ENCODE results near the gene MRPS18A. TPM values are rescaled to one million over a fixed set of nuclear protein-coding genes. Genes with fewer than 3 reads are reported as not detected.

Gene MRPS18A
- total and polyA plus RNA-seq, 2 experiments from 2014 or later = 58.6 to 62.7 TPM

DNA sequence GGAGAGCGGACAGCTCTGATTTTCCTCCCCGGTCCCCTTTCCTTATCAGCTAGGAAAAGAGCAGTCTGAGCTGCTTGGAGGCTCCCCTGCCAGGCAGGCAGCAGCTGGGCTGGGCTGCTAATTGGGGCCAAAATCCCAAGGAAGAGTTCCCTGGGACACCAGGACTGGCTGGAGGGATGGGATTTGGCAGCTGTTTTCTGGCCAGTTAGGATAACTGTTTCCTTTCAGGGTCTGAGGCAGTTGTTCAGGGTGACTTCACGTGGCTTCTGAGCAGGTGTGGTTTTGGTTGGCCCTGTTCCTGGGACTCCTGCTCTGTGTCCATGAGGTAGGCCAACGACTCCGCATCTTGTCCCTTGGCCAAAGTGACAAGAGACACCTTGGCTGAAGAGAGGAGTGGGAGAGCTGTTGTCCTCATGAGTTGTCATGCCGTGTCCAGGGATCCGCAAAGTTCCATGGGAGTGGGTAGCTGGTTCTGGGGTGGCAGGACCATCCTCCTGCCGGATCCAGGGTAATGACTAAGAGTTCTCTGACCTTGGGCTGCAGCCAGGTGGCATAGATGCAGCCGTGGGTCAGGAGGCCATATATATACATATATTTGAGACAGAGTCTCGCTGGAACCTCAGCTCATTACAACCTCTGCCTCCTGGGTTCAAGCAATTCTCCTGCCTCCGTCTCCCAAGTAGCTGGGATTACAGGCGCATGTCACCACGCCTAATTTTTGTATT is 21.2 kb downstream of the MRPS18A start:
- peaks cover 11% of the 10 kb centered on the region for H3K36me3 Mint-ChIP-seq (ENCODE audit: low read depth)

More for the DNA sequence above, 21.2 kb downstream of the MRPS18A start:
- TF ChIP-seq, protein P1, sequence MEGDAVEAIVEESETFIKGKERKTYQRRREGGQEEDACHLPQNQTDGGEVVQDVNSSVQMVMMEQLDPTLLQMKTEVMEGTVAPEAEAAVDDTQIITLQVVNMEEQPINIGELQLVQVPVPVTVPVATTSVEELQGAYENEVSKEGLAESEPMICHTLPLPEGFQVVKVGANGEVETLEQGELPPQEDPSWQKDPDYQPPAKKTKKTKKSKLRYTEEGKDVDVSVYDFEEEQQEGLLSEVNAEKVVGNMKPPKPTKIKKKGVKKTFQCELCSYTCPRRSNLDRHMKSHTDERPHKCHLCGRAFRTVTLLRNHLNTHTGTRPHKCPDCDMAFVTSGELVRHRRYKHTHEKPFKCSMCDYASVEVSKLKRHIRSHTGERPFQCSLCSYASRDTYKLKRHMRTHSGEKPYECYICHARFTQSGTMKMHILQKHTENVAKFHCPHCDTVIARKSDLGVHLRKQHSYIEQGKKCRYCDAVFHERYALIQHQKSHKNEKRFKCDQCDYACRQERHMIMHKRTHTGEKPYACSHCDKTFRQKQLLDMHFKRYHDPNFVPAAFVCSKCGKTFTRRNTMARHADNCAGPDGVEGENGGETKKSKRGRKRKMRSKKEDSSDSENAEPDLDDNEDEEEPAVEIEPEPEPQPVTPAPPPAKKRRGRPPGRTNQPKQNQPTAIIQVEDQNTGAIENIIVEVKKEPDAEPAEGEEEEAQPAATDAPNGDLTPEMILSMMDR (conservative IDR thresholded peaks at IDR 0.05; ENCODE audit: low read depth in 2 of 2) = no peak
- TF ChIP-seq ZNF331 (CRISPR knock-in tag; IDR thresholded peaks at IDR 0.05; ENCODE audit: low read depth) (no peak), ZNF114 (CRISPR knock-in tag; IDR thresholded peaks at IDR 0.05) (no peak)
- TF ChIP-seq, protein P2, sequence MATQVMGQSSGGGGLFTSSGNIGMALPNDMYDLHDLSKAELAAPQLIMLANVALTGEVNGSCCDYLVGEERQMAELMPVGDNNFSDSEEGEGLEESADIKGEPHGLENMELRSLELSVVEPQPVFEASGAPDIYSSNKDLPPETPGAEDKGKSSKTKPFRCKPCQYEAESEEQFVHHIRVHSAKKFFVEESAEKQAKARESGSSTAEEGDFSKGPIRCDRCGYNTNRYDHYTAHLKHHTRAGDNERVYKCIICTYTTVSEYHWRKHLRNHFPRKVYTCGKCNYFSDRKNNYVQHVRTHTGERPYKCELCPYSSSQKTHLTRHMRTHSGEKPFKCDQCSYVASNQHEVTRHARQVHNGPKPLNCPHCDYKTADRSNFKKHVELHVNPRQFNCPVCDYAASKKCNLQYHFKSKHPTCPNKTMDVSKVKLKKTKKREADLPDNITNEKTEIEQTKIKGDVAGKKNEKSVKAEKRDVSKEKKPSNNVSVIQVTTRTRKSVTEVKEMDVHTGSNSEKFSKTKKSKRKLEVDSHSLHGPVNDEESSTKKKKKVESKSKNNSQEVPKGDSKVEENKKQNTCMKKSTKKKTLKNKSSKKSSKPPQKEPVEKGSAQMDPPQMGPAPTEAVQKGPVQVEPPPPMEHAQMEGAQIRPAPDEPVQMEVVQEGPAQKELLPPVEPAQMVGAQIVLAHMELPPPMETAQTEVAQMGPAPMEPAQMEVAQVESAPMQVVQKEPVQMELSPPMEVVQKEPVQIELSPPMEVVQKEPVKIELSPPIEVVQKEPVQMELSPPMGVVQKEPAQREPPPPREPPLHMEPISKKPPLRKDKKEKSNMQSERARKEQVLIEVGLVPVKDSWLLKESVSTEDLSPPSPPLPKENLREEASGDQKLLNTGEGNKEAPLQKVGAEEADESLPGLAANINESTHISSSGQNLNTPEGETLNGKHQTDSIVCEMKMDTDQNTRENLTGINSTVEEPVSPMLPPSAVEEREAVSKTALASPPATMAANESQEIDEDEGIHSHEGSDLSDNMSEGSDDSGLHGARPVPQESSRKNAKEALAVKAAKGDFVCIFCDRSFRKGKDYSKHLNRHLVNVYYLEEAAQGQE (IDR thresholded peaks at IDR 0.05; ENCODE audit: unreplicated experiment) = no peak
- TF ChIP-seq, protein P3, sequence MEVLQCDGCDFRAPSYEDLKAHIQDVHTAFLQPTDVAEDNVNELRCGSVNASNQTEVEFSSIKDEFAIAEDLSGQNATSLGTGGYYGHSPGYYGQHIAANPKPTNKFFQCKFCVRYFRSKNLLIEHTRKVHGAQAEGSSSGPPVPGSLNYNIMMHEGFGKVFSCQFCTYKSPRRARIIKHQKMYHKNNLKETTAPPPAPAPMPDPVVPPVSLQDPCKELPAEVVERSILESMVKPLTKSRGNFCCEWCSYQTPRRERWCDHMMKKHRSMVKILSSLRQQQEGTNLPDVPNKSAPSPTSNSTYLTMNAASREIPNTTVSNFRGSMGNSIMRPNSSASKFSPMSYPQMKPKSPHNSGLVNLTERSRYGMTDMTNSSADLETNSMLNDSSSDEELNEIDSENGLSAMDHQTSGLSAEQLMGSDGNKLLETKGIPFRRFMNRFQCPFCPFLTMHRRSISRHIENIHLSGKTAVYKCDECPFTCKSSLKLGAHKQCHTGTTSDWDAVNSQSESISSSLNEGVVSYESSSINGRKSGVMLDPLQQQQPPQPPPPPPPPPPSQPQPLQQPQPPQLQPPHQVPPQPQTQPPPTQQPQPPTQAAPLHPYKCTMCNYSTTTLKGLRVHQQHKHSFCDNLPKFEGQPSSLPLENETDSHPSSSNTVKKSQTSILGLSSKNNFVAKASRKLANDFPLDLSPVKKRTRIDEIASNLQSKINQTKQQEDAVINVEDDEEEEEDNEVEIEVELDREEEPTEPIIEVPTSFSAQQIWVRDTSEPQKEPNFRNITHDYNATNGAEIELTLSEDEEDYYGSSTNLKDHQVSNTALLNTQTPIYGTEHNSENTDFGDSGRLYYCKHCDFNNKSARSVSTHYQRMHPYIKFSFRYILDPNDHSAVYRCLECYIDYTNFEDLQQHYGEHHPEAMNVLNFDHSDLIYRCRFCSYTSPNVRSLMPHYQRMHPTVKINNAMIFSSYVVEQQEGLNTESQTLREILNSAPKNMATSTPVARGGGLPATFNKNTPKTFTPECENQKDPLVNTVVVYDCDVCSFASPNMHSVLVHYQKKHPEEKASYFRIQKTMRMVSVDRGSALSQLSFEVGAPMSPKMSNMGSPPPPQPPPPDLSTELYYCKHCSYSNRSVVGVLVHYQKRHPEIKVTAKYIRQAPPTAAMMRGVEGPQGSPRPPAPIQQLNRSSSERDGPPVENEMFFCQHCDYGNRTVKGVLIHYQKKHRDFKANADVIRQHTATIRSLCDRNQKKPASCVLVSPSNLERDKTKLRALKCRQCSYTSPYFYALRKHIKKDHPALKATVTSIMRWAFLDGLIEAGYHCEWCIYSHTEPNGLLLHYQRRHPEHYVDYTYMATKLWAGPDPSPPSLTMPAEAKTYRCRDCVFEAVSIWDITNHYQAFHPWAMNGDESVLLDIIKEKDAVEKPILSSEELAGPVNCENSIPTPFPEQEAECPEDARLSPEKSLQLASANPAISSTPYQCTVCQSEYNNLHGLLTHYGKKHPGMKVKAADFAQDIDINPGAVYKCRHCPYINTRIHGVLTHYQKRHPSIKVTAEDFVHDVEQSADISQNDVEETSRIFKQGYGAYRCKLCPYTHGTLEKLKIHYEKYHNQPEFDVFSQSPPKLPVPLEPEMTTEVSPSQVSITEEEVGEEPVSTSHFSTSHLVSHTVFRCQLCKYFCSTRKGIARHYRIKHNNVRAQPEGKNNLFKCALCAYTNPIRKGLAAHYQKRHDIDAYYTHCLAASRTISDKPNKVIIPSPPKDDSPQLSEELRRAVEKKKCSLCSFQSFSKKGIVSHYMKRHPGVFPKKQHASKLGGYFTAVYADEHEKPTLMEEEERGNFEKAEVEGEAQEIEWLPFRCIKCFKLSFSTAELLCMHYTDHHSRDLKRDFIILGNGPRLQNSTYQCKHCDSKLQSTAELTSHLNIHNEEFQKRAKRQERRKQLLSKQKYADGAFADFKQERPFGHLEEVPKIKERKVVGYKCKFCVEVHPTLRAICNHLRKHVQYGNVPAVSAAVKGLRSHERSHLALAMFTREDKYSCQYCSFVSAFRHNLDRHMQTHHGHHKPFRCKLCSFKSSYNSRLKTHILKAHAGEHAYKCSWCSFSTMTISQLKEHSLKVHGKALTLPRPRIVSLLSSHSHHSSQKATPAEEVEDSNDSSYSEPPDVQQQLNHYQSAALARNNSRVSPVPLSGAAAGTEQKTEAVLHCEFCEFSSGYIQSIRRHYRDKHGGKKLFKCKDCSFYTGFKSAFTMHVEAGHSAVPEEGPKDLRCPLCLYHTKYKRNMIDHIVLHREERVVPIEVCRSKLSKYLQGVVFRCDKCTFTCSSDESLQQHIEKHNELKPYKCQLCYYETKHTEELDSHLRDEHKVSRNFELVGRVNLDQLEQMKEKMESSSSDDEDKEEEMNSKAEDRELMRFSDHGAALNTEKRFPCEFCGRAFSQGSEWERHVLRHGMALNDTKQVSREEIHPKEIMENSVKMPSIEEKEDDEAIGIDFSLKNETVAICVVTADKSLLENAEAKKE (CRISPR knock-in tag; IDR thresholded peaks at IDR 0.05) = no peak
- H3K27ac ChIP-seq (ENCODE audit: low read depth) = no peak overlapping the region
- no peaks in the 10 kb centered on the region for H3K9me2 ChIP-seq (ENCODE audit: insufficient read depth)
- H4K20me1 ChIP-seq (replicated peaks; ENCODE audit: insufficient read depth) = no peaks in the 10 kb centered on the region; the same call in 1 of the 2 replicates
- Mint-ChIP-seq H3K27ac (no peak overlapping the region), H3K4me3 (no peak overlapping the region), H3K27me3 (ENCODE audit: insufficient read depth, low read depth, poor library complexity) (peaks cover 26% of the 10 kb centered on the region), H3K9me3 (peaks cover 4% of the 10 kb centered on the region; the same call in 1 of the 3 replicates), H3K4me1 (peaks cover 31% of the 10 kb centered on the region)
- H3F3A ChIP-seq (replicated peaks; ENCODE audit: low read depth) = peaks cover 22% of the 10 kb centered on the region; the same call in 1 of the 2 replicates
- H3K4me1 ChIP-seq (ENCODE audit: insufficient read depth) = peaks cover 27% of the 10 kb centered on the region
- no peaks in the 10 kb centered on the region for H3K27me3 ChIP-seq (ENCODE audit: insufficient read depth)
- no peaks in the 10 kb centered on the region for H3K79me2 ChIP-seq (replicated peaks; ENCODE audit: insufficient read depth)
- no peak overlapping the region for H3K4me2 ChIP-seq
- no peak overlapping the region for H2AFZ ChIP-seq
- DNase-seq (ENCODE audit: low spot score) = no peak
- no peaks in the 10 kb centered on the region; the same call in 1 of the 2 replicates for H3K36me3 ChIP-seq (ENCODE audit: insufficient read depth)
- H3K4me3 ChIP-seq = no peak overlapping the region
- no peak for ATAC-seq

Data from GM23338 (cell line).